Left cardiac atrium (tissue), 4 donors: ENCODE data around the gene PTGDR. TPM values are rescaled to one million over a fixed set of nuclear protein-coding genes. Genes with fewer than 3 reads are reported as not detected.

Experiments
- ATAC-seq, 2 donors: fragments of 200-7000 bp; cut with Tn5 transposase; one replicate each; pipeline ENCODE4 v1.9.1; 2020; ENCODE audit warnings: mild to moderate bottlenecking in 2 of 2, moderate library complexity in 2 of 2
- DNase-seq: peaks from one replicate; pipeline ENCODE4 v3.0.0-alpha.2; 2020
- intact Hi-C, 2 donors: fragments of 100-400 bp; cut with DNase I; formaldehyde crosslinking; loops; one replicate each; pipeline versions ENCODE4 v1.14.1 to v1.15.1; 2022 to 2023
- long read RNA-seq: library from polyadenylated mRNA; unstranded; transcript quantifications from one replicate; pipeline ENCODE4 v2.0.0, GENCODE V29; 2021
- total RNA-seq, 2 donors: library from RNA; stranded (reverse); fragmentation: NEBNext Ultra II Directional; extraction: Animal tissue kit (Norgen Biotek cat#: 25700); gene quantifications; one replicate each; pipeline ENCODE4 v1.2.1, GENCODE V29; 2021
- donor health status: DM: no; HTN: yes; CAD: no.
- donor health status: DM: no; HTN: yes; CAD: no; lungs with severe emphysema.
- donor health status: DM: yes; HTN: yes; CAD: no.
- donor health status: Dilated cardiomyopathy.

PTGDR gene, protein sequence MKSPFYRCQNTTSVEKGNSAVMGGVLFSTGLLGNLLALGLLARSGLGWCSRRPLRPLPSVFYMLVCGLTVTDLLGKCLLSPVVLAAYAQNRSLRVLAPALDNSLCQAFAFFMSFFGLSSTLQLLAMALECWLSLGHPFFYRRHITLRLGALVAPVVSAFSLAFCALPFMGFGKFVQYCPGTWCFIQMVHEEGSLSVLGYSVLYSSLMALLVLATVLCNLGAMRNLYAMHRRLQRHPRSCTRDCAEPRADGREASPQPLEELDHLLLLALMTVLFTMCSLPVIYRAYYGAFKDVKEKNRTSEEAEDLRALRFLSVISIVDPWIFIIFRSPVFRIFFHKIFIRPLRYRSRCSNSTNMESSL
- under 1 TPM; 0.52 to 0.85 TPM for total RNA-seq
- long read RNA-seq, result 0 reads

DNA sequence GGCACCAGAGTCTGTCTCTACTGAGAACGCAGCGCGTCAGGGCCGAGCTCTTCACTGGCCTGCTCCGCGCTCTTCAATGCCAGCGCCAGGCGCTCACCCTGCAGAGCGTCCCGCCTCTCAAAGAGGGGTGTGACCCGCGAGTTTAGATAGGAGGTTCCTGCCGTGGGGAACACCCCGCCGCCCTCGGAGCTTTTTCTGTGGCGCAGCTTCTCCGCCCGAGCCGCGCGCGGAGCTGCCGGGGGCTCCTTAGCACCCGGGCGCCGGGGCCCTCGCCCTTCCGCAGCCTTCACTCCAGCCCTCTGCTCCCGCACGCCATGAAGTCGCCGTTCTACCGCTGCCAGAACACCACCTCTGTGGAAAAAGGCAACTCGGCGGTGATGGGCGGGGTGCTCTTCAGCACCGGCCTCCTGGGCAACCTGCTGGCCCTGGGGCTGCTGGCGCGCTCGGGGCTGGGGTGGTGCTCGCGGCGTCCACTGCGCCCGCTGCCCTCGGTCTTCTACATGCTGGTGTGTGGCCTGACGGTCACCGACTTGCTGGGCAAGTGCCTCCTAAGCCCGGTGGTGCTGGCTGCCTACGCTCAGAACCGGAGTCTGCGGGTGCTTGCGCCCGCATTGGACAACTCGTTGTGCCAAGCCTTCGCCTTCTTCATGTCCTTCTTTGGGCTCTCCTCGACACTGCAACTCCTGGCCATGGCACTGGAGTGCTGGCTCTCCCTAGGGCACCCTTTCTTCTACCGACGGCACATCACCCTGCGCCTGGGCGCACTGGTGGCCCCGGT lies at the start of gene PTGDR:
TSS of gene PTGDR (plus strand) at position 198 of the 778 bp plus-strand sequence. CDS start at position 315, 117 bp downstream.
- DNase-seq (peak; percentile 54), ATAC-seq (peak; percentile 73 to 75)
- intact Hi-C loops, result no loop called here

DNA sequence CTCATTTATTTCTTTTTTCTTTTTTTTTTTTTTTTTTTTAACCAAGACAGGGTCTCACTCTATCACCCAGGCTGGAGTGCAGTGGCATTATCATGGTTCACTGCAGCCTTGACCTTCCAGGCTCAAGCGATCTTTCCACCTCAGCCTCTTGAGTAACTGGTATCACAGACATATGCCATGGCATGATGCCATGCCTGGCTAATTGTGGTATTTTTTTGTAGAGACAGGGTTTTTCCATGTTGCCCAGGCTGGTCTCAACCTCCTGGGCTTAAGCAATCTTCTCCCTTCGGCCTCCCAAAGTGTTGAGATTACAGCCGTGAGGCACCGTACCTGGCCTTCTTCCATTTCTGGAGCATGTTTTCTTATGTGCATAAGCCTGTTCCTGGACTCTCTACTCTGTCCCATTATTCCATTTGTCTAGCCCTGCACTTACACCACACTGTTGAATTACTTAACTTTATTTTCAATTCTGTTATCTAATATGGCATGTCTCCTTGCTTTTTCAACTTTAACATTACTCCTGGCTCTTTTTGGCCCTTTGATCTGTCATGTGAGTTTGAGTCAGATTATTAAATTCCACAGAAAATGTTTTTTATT lies 47.9 kb upstream of the PTGDR start:
- intact Hi-C loops, result no loop called here
- ATAC-seq (no peak), DNase-seq (no peak)

DNA sequence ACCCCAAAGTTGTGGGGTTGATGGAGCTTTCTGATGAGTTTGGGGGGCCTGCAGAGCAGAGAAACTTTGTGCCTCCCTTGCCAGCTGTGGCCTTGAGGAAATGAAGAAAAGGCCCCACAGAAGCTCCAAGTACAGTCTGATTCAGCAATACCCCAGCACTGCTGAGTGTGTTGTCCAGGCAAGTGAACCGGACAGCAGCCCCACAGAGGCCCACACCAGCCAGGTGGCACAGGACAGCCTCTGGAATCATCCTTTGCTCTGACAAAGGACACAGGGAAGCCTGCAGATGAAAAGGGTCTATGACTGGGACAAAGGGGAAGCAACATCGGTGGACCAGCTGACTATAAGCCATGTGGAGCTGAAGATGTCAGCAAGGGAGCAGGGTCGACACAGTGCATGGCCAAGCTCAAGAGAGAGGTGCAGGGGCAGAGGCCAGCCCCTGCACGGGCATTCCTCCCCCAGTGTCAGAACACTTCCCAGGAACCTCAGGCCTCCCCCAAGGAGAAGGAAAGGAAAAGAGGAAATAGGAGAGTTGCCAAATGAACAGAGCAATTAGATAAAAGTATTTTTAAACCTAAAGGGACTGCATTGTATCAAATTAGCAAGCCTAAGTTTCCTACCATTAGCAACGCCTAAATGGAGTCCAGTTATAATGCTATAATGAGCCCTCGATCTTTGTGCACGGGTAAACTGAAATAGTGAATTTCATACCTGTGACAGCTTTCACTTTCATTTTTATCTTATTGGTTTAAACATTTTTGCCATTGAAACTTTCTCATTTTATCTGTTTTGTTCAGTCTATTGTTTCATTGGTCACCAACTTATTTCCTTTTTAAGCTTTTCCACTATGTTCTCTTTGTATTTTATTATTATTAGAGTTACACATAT lies 46.3 kb upstream of the PTGDR start:
- peak in 1 of 2 donors; percentile 5 for ATAC-seq

DNA sequence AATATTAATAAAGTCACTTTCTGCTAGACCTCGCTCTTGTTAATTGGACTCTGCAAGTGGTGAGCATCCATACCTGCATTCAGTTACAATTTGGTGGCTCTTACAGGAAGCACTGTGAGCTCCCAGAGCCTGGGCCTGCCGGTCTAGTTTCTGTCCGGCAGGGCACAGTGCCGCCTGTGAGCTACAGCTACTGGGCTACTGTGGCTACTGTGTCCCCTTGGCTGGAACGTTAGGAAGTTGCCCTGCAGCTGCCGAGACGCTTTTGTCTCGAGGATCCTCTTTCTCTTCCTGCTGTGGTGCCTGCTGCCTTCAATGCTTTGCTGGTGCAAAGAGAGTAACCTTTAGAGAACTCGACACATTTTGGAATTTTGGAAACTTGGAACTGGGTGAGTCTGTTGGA lies 44.6 kb upstream of the PTGDR start:
- no peak for ATAC-seq
- intact Hi-C loops, result no loop called here
- DNase-seq, result no peak

More for the DNA sequence above, 46.3 kb upstream of the PTGDR start:
- DNase-seq, result no peak
- intact Hi-C loops, result no loop called here

DNA sequence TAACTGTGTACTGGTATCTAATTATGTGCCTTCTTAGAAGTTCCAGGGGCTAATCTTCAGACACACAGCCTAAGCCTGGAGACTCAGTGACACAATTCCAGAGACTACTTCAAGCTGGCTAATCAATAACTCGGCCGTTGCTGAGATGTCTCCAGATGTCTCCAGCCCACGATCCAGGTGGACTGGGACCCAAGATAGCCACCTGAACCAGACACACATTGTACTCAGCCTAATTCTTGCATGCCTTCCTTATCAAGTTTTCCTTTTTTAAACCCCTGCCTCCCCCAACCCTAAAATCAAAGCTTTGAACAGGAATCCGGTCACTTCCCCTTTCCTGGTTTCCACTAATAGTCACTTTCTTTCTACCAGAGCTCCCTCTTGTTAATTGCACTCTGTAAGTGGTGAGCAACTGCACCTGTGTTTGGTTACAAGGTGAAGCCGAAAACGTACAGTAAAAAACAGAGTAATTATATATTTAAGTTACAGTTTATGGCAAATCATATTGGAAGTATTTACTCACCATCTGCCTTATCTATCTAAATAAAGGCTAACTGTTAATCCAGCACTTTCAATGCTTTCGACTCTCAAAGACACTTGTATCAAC lies 39.8 kb upstream of the PTGDR start:
- ATAC-seq, result no peak
- intact Hi-C loops, result no loop called here
- DNase-seq, result no peak

DNA sequence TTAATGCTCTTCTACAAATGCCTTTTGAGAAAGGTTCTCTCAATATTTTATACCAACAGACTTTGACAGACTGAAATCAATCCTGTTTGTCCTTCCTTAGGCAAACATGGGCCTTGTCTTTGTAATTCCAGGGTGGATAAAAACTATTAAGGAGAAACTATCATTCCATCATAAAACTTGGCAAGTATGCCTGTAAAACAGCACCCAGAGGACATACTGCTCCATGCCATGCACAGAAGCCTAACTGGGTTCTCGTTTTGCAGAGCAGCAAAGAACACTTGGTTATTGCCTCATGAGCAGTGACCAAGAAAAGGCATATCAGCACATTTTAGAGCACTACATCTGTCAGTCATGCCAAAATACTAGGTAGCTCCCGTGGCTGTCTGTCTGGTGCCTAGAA lies 33.8 kb upstream of the PTGDR start:
- intact Hi-C loops, result no loop called here
- no peak for DNase-seq
- ATAC-seq, result no peak

DNA sequence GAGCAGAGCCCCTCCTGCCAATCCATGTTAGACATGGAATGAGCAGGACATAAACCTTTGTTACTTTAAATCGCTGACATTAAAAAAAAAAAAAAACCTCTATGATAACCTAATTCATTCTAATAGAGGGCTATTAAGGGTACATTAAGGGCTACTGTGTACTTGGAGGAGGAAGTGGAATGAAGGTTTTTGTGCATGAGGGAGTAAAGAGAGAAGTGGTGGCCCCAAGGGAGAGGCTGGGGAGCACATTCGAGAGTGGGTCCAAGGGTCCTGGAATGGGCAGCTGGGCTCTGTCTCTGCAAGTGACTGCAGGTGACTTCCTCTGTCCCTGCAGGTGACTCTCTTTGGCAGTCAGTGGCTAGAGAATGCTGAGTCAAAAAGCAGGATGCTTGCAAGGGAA lies 32.1 kb upstream of the PTGDR start:
- ATAC-seq (no peak), DNase-seq (no peak)
- intact Hi-C loops, result no loop called here

DNA sequence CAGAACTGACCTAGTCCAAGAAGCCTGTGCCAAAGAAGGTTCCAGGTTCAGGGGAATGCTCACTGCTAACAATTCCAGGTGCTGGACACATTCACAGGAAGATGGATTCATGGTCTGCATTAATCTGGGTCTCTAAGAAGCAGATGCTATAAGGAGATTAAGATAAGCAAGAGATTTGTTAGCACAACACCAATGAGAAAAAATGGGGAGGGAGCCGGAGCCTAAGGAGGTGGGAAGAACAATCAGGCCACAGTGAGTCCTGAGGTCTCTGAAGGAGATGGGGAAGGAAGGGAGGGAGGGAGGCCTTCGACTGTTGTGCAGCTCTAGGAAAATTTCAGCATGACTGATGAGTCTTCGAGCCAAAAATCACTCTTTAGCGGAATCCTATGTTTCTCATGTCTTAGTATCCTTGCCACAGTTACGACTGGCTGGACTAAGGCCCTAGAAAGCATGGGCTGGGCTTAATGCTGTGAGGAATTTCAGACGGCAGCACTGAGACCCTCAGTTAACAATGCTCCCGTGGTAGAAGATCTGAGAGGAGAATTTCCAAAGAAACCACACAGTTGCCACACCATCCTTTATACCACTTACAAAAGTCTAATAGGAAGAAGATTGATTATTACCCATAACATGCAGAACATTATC lies 31.5 kb upstream of the PTGDR start:
- ATAC-seq, result no peak
- DNase-seq, result no peak
- intact Hi-C loops, result no loop called here

DNA sequence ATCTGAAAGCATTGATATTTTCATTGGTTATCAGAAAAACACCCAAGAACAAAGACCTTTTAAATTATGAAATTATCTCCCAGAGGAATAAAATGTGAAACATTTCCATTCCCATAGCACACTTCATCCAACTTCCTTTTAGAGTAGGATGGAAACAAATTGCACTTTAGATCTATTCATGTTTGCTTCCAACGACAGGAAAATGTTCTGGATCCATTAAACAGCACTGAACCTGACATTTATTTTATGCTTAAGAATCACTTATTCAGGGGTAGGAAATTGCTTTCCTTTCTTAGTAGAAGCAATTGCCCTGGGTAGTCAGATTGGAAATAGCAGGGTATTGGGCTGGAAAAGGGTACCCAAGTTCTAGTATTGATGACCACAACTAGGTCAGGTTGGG lies 28.8 kb upstream of the PTGDR start:
- ATAC-seq (no peak), DNase-seq (no peak)
- intact Hi-C loops, result no loop called here

DNA sequence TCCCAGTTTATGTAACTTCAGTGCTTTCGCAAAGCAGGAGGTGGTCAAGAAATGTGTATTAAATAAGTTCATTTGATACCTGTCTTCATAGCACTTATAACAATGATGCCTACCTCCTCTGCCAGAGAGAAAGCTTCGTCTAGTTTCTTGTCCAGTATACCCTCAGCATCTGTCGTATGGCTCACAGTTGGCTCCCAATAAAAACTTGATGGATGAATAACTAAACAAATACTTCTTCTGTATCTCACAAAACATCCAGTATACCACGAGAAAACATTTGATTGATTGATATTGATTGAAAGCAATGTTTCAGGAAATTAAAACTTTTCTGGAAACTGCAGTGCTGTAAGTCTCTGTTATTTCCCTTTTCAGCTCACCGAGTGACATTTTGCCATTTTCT lies 26.9 kb upstream of the PTGDR start:
- no peak for ATAC-seq
- intact Hi-C loops, result no loop called here

DNA sequence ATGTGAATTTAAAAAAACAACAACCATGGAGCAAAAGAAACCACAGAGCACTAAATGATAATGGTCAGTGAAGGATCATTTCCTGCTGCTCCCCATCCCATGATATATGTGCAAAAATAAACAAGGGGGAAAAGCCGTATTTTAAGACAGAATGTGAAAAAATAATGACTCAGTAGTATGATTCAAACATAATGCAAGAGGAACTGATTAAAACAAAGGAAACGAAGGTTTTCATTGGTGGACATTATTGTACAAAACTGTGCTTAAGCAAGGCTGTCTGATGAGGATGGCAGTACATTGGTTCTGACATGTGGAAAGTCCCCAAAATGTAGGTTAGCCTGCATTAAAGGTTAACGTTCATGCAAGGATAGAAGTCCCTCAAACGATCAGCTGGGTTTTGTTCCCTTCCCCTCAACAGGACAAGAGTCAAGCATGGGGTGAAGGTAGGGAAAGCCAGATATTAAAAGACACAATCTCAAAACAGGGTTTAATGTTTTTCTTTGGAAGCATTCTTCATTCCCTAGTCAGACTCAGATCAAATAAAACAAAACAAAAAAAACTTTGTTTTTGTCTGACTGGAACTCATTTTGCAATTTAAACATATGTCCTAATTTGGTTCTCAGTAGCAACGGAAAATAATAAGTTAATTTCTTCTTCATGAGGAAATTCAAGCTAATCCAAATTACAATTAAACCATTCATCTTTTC lies 26.3 kb upstream of the PTGDR start:
- no peak for DNase-seq
- intact Hi-C loops, result no loop called here

More for the DNA sequence above, 26.9 kb upstream of the PTGDR start:
- DNase-seq, result no peak

DNA sequence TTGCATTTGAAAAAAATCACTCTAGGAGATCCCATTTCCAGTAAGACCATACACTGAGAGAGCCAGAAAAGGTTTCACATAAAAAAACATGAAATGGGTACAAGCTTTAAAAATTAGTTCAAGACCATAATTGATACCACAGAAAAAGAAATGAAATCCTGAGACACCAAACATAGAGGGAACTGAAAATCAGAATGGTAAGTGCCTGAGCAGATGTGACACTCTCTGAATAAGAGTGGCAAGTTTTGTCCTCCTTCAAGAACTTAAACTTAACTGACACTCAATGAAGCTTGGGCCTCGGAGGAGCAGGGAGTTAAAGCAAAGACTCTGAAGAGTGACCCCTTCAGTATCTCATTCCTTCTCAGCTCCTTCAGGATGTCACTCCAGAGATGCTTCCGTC lies 23.2 kb upstream of the PTGDR start:
- ATAC-seq (no peak), DNase-seq (no peak)
- intact Hi-C loops, result no loop called here

More for the DNA sequence above, 26.3 kb upstream of the PTGDR start:
- ATAC-seq, result no peak

DNA sequence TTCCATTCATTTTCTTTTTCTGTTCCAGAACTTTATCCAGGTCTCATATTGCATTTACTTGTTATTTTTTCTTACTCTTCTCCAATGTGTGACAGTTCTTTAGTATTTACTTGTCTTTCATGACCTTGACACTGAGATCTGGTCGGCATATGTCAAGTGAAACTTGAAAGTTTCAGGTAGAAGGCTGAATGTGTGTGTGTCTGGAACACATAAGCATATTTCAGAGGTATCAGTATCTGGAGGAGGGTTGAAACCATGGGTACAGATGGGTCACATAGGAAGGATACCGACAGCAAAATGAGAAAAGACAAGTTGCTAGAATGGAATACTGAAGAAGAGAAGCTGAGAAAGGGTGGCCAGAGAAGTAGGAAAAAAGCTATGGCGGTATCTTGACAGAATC lies 22.5 kb upstream of the PTGDR start:
- ATAC-seq (no peak), DNase-seq (no peak)
- intact Hi-C loops, result no loop called here

DNA sequence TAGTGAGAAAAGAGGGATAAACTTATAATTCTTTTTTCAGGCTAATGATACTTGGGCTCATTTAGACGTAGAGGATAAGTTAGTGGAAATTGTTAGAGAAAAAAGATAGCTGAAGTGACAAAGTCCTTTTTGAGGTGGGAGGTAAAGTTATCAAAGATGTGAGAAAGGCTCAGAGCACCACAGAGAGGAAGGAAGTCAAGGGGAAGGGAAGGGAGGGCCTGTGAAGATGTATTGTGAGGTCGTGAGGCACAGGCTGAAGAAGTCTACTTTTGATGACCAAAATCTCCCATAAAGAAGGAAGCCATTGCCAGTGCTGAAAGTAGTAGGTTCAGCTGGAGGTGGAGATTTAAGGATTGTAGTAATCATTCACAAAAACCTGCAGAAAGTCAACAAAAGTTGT lies 19.4 kb upstream of the PTGDR start:
- ATAC-seq (peak in 1 of 2 donors; percentile 59), DNase-seq (no peak)
- intact Hi-C loops, result no loop called here

DNA sequence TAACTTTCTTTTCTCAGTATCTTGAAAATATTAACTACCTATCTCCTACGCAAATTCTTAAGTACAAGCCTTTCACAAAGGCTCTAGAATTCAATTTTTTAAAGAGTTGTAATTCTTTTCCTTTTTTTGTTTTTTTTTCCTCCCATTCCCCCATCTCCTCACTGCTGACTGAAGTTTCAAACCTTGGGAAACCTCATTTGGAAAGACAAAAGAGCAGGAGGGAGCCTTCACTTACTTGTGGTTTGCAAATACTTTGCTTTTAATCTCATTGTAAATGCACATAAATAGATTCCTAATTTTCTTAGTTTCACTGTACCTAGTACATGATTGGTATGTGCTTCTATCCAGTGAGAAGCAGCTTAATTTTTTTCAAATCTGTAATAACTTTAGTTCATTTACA lies 15.8 kb upstream of the PTGDR start:
- ATAC-seq (no peak), DNase-seq (no peak)
- intact Hi-C loops, result no loop called here

DNA sequence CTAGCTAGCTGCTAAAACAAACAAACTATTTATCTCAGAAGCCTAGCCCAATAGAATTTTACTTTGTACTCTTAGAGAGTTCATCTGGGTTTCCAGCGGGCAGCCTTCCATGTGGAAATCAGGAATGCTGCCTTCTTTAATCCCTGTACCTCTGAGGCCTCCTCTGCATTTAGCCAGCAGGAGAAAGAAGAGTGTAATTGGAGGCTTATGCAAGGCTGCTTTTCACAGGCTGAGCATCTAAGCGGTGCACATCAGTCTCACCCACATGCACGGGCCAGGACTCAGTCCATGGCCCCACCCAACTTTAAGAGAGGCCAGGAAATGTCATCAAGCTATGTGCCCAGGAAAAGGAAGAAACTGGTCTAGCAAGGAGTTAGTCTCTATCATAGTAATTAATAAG lies 14.0 kb upstream of the PTGDR start:
- intact Hi-C loops, result no loop called here
- DNase-seq, result no peak
- peak in 1 of 2 donors; percentile 36 for ATAC-seq

DNA sequence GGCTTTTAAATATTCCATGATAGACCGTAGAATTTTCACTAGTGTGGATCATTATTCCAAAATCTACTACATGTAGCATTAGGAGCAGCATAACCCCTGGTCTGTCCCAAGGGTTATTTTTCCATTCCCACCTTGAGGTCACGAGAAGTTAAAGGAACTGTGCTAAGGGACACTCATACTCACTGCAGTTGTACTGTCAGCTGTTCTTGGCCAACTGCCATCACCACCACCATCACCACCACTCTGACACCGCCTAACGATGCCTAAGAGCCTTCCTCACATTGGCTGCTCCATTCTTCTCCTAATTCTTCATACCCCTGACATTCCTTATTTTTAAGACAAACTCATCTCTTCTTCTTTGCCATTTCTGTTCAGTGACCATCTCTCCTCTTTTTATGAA lies 13.4 kb upstream of the PTGDR start:
- intact Hi-C loops, result no loop called here
- ATAC-seq, result no peak
- no peak for DNase-seq

DNA sequence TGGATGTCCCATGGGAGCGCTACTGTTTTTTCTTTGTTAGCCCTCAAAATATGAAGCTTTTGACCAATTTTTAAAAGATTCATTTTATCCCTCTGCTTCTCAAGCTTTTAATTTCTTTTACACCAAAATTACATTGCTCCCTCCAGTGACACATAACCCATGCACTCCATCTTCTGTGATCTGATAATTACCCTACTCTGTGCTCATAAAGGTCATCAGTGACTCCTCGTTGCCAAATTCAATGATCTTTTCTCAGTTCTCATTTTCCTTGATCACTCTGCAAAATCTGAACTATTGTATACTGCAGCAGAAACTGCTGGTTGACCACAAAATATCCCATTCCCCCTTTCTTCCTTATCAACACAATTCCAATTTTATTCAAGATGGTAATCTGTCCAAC lies 8.7 kb upstream of the PTGDR start:
- intact Hi-C loops, result no loop called here
- DNase-seq (no peak), ATAC-seq (no peak)
